Progenitor cell of endocrine pancreas (in vitro differentiated cells): ENCODE data around the gene AP5Z1. TPM values are rescaled to one million over a fixed set of nuclear protein-coding genes. Genes with fewer than 3 reads are reported as not detected.

ENCODE experiments used
- DNase-seq: peaks from one replicate; pipeline ENCODE4 v3.0.0; 2021; ENCODE audit warnings: low spot score; ENCODE audit not compliant: unreplicated experiment
- H3K27ac Mint-ChIP-seq: 2 replicates; pipeline ENCODE4 v1.8.0; 2021; ENCODE audit warnings: mild to moderate bottlenecking, moderate library complexity, mixed read lengths
- H3K27me3 Mint-ChIP-seq: 2 replicates; pipeline ENCODE4 v1.8.0; 2021; ENCODE audit warnings: mixed read lengths
- H3K36me3 Mint-ChIP-seq: 2 replicates; pipeline ENCODE4 v1.8.0; 2022; ENCODE audit warnings: mixed read lengths; ENCODE audit not compliant: insufficient read depth
- H3K4me1 Mint-ChIP-seq: 2 replicates; pipeline ENCODE4 v1.8.0; 2021; ENCODE audit warnings: low read depth, mixed read lengths
- H3K4me3 Mint-ChIP-seq: 2 replicates; pipeline ENCODE4 v1.8.0; 2021; ENCODE audit warnings: low read depth, mild to moderate bottlenecking, moderate library complexity, mixed read lengths
- H3K9me3 Mint-ChIP-seq: 2 replicates; pipeline ENCODE4 v1.8.0; 2021; ENCODE audit warnings: low read depth, mixed read lengths
- total RNA-seq: library from RNA; stranded (reverse); gene quantifications from 2 replicates; pipeline ENCODE4 v1.2.1, GENCODE V29; 2021
- TF ChIP-seq, protein P1 (sequence below): fragments of 200-600 bp; sonication (generic); IDR thresholded peaks from one replicate; pipeline ENCODE4 v1.5.0; 2021; ENCODE audit warnings: antibody characterized with exemption, mild to moderate bottlenecking; ENCODE audit not compliant: unreplicated experiment

Gene AP5Z1
- total RNA-seq, 1 donor from 2014 or later = 42.8 TPM

GRCh38 chr7:4824120-4824775, 48.8 kb downstream of the AP5Z1 start:
- Mint-ChIP-seq H3K4me3 (no peak overlapping the region), H3K27me3 (no peaks in the 10 kb centered on the region), H3K27ac (no peak overlapping the region), H3K36me3 (no peaks in the 10 kb centered on the region), H3K4me1 (no peaks in the 10 kb centered on the region), H3K9me3 (no peaks in the 10 kb centered on the region)
- TF ChIP-seq, protein P1, sequence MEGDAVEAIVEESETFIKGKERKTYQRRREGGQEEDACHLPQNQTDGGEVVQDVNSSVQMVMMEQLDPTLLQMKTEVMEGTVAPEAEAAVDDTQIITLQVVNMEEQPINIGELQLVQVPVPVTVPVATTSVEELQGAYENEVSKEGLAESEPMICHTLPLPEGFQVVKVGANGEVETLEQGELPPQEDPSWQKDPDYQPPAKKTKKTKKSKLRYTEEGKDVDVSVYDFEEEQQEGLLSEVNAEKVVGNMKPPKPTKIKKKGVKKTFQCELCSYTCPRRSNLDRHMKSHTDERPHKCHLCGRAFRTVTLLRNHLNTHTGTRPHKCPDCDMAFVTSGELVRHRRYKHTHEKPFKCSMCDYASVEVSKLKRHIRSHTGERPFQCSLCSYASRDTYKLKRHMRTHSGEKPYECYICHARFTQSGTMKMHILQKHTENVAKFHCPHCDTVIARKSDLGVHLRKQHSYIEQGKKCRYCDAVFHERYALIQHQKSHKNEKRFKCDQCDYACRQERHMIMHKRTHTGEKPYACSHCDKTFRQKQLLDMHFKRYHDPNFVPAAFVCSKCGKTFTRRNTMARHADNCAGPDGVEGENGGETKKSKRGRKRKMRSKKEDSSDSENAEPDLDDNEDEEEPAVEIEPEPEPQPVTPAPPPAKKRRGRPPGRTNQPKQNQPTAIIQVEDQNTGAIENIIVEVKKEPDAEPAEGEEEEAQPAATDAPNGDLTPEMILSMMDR = no peak
- DNase-seq = no peak

DNA sequence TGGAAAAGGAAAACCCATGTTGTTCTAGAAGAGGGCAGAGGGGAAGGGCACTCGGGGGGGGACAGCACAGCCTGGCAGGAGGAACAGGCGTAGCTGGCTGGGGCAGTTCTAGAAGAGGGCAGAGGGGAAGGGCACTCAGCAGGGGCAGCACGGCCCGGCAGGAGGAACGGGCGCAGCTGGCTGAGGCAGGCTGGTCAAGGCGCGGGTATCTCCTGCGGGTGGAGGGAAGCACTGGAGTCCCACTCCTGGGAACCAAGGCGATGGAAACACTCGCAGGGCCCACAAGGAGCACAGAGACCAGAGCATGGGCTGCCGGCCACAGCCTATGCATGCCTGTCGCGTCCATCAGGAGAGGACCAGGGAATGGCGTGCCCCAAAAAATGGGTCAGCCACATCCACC, 49.7 kb downstream of the AP5Z1 start:
- TF ChIP-seq, protein P1 = no peak
- Mint-ChIP-seq H3K27me3 (no peaks in the 10 kb centered on the region), H3K36me3 (no peaks in the 10 kb centered on the region), H3K4me3 (no peak overlapping the region), H3K27ac (no peak overlapping the region), H3K4me1 (no peaks in the 10 kb centered on the region), H3K9me3 (no peaks in the 10 kb centered on the region)
- no peak for DNase-seq

DNA sequence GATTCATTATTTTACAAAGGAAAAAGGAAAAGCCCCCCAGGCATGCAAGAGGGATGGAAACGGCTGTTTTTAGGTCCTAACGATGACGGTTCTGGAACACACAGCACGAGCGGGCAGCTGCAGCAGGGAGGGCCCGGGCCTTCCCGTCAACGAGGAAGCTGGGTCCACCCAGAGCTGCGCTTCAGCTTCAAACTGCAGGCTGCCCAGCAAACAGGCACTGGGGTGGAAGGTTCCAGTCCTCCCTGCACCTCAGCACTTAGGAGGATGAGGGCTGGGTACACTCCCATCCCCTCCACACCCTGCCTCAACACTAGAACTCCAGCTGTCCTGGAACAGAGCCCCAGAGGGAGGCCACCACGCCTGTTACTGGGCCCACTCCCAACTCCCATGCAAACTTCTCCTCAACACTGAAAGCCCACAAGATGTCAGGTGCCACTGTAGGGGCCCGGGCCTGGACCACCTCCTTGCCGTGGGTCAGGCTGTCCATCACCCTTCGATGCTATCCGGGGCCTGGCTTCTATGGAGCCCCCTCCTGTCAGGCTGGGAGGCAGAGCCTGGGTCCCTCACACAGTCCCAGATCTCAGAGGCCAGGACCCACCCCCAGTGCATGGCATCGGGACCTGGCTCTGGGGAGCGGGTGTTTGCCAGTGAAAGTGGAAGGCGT, 53.4 kb downstream of the AP5Z1 start:
- H3K36me3 Mint-ChIP-seq = no peaks in the 10 kb centered on the region
- TF ChIP-seq, protein P1 = no peak

DNA sequence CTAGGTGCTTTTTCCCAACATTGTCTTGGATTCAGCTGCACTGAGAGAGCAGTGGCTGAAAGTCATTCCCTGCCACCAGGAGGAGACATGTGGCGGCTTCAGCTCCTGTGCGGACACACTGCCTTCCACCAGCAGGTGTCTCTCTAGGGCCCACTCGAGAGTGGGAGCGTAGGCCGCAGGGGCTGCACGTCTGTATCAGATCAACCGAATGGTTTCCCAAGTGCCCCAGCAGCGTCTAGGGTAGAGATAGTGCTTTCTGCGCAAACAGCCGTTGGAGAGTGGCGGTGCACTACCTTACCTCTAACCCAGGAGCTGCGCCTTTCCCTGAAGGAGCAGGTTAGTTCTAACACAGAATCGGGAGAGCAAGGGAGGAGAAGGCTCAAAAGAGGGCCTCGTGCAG, 54.8 kb downstream of the AP5Z1 start:
- TF ChIP-seq, protein P1 = peak; percentile 92
- Mint-ChIP-seq H3K27me3 (no peaks in the 10 kb centered on the region), H3K9me3 (no peaks in the 10 kb centered on the region), H3K4me1 (no peaks in the 10 kb centered on the region), H3K36me3 (no peaks in the 10 kb centered on the region), H3K27ac (peak overlapping the region; percentile 63), H3K4me3 (no peak overlapping the region)
- DNase-seq = peak; percentile 62

More for the DNA sequence above, 53.4 kb downstream of the AP5Z1 start:
- DNase-seq = no peak
- H3K27me3 Mint-ChIP-seq = no peaks in the 10 kb centered on the region
- no peaks in the 10 kb centered on the region for H3K9me3 Mint-ChIP-seq
- H3K27ac Mint-ChIP-seq = no peak overlapping the region
- H3K4me3 Mint-ChIP-seq = no peak overlapping the region
- H3K4me1 Mint-ChIP-seq = no peaks in the 10 kb centered on the region

GRCh38 chr7:4831723-4832495, 56.5 kb downstream of the AP5Z1 start:
- Mint-ChIP-seq H3K27ac (no peak overlapping the region), H3K4me1 (no peaks in the 10 kb centered on the region), H3K27me3 (no peaks in the 10 kb centered on the region), H3K36me3 (no peaks in the 10 kb centered on the region), H3K9me3 (no peaks in the 10 kb centered on the region), H3K4me3 (no peak overlapping the region)
- DNase-seq = no peak
- TF ChIP-seq, protein P1 = no peak
